Vagina (tissue), 2 donors: ENCODE data around the gene ISLR. TPM values are rescaled to one million over a fixed set of nuclear protein-coding genes. Genes with fewer than 3 reads are reported as not detected.
"Not testable (repeated sequence)": the region's sequence is repeated elsewhere in the genome, so short reads cannot be mapped to it uniquely, and the experiment has no call there.

Experiments
- DNase-seq, 2 donors: peaks; one replicate each; pipeline ENCODE4 v3.0.0-alpha.2; 2017; ENCODE audit errors: extremely low spot score in 2 of 2
- H3K27ac ChIP-seq: fragments of 200-600 bp; sonication (generic); one replicate; pipeline ENCODE4 v1.5.1; 2019
- H3K27me3 ChIP-seq: fragments of 200-600 bp; sonication (generic); one replicate; pipeline ENCODE4 v1.5.1; 2019
- H3K36me3 ChIP-seq, 2 donors: fragments of 200-600 bp; sonication (generic); one replicate each; pipeline ENCODE4 v1.5.1; 2017 to 2019
- H3K4me1 ChIP-seq: fragments of 200-600 bp; sonication (generic); one replicate; pipeline ENCODE4 v1.5.1; 2019
- H3K4me3 ChIP-seq, 2 donors: fragments of 200-600 bp; sonication (generic); 1 replicate in 1 of 2; 2 replicates in 1 of 2; pipeline ENCODE4 v1.5.1; 2016 to 2019
- H3K9me3 ChIP-seq: fragments of 200-600 bp; sonication (generic); one replicate; pipeline ENCODE4 v1.5.1; 2019
- POLR2A ChIP-seq, 2 donors: fragments of 450-650 bp; IDR thresholded peaks; one replicate each; pipeline ENCODE4 v1.6.1; 2017; ENCODE audit warnings: antibody characterized with exemption in 2 of 2, mild to moderate bottlenecking in 2 of 2, moderate library complexity in 2 of 2
- POLR2AphosphoS5 ChIP-seq, 2 donors: sonication (generic); formaldehyde crosslinking; IDR thresholded peaks; one replicate each; pipeline ENCODE4 v1.9.0; 2017; ENCODE audit warnings: antibody characterized with exemption in 2 of 2, mild to moderate bottlenecking in 2 of 2, low read depth in 1 of 2; ENCODE audit not compliant: insufficient read depth in 1 of 2
- intact Hi-C: fragments of 100-400 bp; cut with DNase I; formaldehyde crosslinking; loops from one replicate; pipeline ENCODE4 v1.15.1; 2023
- total RNA-seq: library from RNA; depleted of rRNA; stranded (reverse); fragments of >200 nt; gene quantifications from one replicate; pipeline ENCODE4 v1.2.3, GENCODE V29; 2016
- TF ChIP-seq, protein P1 (sequence below), 3 experiments: fragments of 450-650 bp in 2 of 3; fragments of 200-600 bp in 1 of 3; sonication (generic) in 1 of 3; IDR thresholded peaks; one replicate each; pipeline ENCODE4 v1.5.1; 2017 to 2019; ENCODE audit warnings: antibody characterized with exemption in 3 of 3, mild to moderate bottlenecking in 2 of 3, moderate library complexity in 2 of 3

The ISLR gene
- total RNA-seq, 1 donor from 2014 or later, result 208 TPM

DNA sequence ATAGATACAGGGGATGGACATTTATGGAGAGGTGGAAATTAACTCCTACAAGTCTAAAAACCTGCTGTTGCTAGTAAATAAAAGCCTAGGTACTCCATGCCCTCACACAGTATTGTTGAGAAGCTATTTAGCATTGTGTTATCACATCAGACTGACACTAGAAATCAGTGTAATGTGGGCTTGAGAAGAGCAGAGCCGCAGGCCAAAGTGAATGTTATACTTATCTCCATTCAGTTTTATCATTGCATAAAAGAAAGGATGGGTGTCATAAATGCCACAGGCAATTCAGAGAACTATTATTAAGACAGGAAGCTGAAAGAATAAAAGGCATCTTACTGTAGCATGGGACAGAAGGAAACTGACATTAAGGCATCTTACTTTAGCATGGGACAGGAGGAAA, 13.7 kb upstream of the ISLR start:
- Histone ChIP-seq H3K27me3 (no peaks in the 10 kb centered on the region), H3K4me1 (no peaks in the 10 kb centered on the region), H3K27ac (no peak overlapping the region), H3K9me3 (no peaks in the 10 kb centered on the region), H3K4me3 (no peak overlapping the region), H3K36me3 (no peaks in the 10 kb centered on the region)
- DNase-seq, result no peak
- no peak for TF ChIP-seq POLR2AphosphoS5 (IDR thresholded peaks at IDR 0.05; ENCODE audit: insufficient read depth in 1 of 2, low read depth in 1 of 2)
- intact Hi-C loops, result no loop called here

DNA sequence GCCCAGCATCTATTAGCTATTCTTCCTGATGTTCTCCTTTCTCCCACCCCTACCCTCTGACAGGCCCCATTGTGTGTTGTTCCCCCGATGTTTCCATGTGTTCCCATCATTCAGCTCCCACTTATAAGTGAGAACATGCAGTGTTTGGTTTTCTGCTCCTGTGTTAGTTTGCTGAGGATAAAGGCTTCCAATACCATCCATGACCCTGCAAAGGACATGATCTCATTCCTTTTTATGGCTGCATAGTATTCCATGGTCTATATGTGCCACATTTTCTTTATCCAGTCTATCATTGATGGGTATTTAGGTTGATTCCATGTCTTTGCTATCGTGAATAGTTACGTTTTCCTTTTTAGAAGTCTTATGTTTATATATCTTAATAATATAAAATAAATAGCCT, 13.1 kb upstream of the ISLR start:
- H3K27ac ChIP-seq, H3K4me1 ChIP-seq, H3K36me3 ChIP-seq, intact Hi-C loops, H3K27me3 ChIP-seq, H3K9me3 ChIP-seq, H3K4me3 ChIP-seq, DNase-seq: not testable (repeated sequence)

GRCh38 chr15:74162195-74162536, 11.3 kb upstream of the ISLR start:
- H3K27me3 ChIP-seq, H3K36me3 ChIP-seq, DNase-seq, H3K4me1 ChIP-seq, H3K27ac ChIP-seq, intact Hi-C loops, H3K4me3 ChIP-seq, H3K9me3 ChIP-seq: not testable (repeated sequence)

GRCh38 chr15:74165461-74165860, 8.0 kb upstream of the ISLR start:
- no peaks in the 10 kb centered on the region for H3K9me3 ChIP-seq
- DNase-seq, result no peak
- H3K36me3 ChIP-seq, result no peaks in the 10 kb centered on the region
- H3K4me1 ChIP-seq, result peaks cover 16% of the 10 kb centered on the region
- intact Hi-C loops, result no loop called here
- TF ChIP-seq, protein P1, sequence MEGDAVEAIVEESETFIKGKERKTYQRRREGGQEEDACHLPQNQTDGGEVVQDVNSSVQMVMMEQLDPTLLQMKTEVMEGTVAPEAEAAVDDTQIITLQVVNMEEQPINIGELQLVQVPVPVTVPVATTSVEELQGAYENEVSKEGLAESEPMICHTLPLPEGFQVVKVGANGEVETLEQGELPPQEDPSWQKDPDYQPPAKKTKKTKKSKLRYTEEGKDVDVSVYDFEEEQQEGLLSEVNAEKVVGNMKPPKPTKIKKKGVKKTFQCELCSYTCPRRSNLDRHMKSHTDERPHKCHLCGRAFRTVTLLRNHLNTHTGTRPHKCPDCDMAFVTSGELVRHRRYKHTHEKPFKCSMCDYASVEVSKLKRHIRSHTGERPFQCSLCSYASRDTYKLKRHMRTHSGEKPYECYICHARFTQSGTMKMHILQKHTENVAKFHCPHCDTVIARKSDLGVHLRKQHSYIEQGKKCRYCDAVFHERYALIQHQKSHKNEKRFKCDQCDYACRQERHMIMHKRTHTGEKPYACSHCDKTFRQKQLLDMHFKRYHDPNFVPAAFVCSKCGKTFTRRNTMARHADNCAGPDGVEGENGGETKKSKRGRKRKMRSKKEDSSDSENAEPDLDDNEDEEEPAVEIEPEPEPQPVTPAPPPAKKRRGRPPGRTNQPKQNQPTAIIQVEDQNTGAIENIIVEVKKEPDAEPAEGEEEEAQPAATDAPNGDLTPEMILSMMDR (IDR thresholded peaks at IDR 0.05), result no peak
- no peak for TF ChIP-seq POLR2A (IDR thresholded peaks at IDR 0.05)
- TF ChIP-seq POLR2AphosphoS5 (IDR thresholded peaks at IDR 0.05; ENCODE audit: insufficient read depth in 1 of 2, low read depth in 1 of 2), result no peak
- H3K4me3 ChIP-seq, result no peak overlapping the region
- H3K27me3 ChIP-seq, result no peaks in the 10 kb centered on the region
- no peak overlapping the region for H3K27ac ChIP-seq

GRCh38 chr15:74167891-74168331, 5.6 kb upstream of the ISLR start:
- no peaks in the 10 kb centered on the region for H3K36me3 ChIP-seq
- TF ChIP-seq, protein P1 (IDR thresholded peaks at IDR 0.05), result no peak
- TF ChIP-seq POLR2AphosphoS5 (IDR thresholded peaks at IDR 0.05; ENCODE audit: insufficient read depth in 1 of 2, low read depth in 1 of 2), result no peak
- no peak for TF ChIP-seq POLR2A (IDR thresholded peaks at IDR 0.05)
- H3K27ac ChIP-seq, result no peak overlapping the region
- H3K9me3 ChIP-seq, result no peaks in the 10 kb centered on the region
- no peak for DNase-seq
- no peak overlapping the region for H3K4me3 ChIP-seq
- intact Hi-C loops, result no loop called here
- peaks cover 36% of the 10 kb centered on the region for H3K4me1 ChIP-seq
- H3K27me3 ChIP-seq, result no peaks in the 10 kb centered on the region

GRCh38 chr15:74168711-74169126, 4.8 kb upstream of the ISLR start:
- no peaks in the 10 kb centered on the region for H3K27me3 ChIP-seq
- DNase-seq, result no peak
- no peak overlapping the region for H3K4me3 ChIP-seq
- intact Hi-C loops, result no loop called here
- H3K36me3 ChIP-seq, result no peaks in the 10 kb centered on the region
- no peaks in the 10 kb centered on the region for H3K9me3 ChIP-seq
- H3K27ac ChIP-seq, result no peak overlapping the region
- H3K4me1 ChIP-seq, result peaks cover 42% of the 10 kb centered on the region
- TF ChIP-seq POLR2A (IDR thresholded peaks at IDR 0.05), result no peak
- no peak for TF ChIP-seq POLR2AphosphoS5 (IDR thresholded peaks at IDR 0.05; ENCODE audit: insufficient read depth in 1 of 2, low read depth in 1 of 2)
- TF ChIP-seq, protein P1 (IDR thresholded peaks at IDR 0.05), result no peak
